ENCODE data around the gene DNM2.

DNM2 gene

DNA sequence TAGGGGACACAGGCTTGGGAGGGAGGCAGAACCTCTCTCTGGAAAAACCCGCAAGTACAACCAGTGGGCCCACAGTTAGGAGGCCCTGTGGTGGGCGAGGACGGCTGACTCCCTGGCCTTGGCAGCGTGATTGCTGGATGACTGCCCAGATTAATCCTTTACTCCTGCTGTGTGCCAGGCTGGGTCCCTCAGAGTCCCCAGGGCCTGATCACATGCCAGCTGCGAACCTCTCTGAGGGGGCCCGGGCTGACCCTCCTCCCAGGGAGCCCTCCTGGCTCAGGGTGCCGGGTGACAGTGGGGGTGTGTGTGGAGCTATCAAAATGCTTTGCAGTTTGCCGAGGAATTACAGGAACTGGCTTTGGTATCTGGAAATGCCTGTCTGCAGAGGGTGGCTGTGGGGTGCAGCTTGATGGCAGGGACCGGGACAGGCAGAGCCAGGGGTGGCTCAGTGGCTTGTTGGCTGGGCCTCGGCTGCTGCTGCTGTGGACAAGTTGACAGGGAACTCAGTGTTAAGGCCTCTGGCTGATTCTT, 48.9 kb downstream of the DNM2 start:
- TF ChIP-seq, protein P1, sequence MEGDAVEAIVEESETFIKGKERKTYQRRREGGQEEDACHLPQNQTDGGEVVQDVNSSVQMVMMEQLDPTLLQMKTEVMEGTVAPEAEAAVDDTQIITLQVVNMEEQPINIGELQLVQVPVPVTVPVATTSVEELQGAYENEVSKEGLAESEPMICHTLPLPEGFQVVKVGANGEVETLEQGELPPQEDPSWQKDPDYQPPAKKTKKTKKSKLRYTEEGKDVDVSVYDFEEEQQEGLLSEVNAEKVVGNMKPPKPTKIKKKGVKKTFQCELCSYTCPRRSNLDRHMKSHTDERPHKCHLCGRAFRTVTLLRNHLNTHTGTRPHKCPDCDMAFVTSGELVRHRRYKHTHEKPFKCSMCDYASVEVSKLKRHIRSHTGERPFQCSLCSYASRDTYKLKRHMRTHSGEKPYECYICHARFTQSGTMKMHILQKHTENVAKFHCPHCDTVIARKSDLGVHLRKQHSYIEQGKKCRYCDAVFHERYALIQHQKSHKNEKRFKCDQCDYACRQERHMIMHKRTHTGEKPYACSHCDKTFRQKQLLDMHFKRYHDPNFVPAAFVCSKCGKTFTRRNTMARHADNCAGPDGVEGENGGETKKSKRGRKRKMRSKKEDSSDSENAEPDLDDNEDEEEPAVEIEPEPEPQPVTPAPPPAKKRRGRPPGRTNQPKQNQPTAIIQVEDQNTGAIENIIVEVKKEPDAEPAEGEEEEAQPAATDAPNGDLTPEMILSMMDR (IDR thresholded peaks at IDR 0.05; ENCODE audit: control insufficient read depth, extremely low read depth, insufficient read depth), result no peak
- H3K4me3 ChIP-seq (ENCODE audit: low read depth, low read length), result no peak overlapping the region
- no peak for DNase-seq (ENCODE audit: low read depth)

DNA sequence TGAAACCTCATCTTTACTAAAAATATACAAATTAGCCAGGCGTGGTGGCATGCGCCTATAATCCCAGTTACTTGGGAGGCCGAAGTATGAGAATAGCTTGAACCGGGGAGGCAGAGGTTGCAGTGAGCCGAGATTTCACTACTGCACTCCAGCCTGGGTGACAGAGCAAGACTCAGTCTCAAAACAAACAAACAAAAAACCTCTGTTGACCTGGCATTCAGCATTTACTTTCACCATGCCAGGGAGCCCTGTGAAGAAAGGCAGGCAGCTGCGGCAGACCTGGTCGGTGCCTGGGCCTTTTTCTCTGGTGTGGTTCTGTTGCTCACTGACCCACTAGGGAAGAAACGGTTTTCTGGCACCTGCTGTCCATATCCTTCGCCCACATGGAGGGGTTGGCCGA, 49.8 kb downstream of the DNM2 start:
- DNase-seq (ENCODE audit: low read depth), result no peak
- no peak overlapping the region for H3K4me3 ChIP-seq (ENCODE audit: low read depth, low read length)
- TF ChIP-seq, protein P1 (IDR thresholded peaks at IDR 0.05; ENCODE audit: control insufficient read depth, extremely low read depth, insufficient read depth), result no peak

DNA sequence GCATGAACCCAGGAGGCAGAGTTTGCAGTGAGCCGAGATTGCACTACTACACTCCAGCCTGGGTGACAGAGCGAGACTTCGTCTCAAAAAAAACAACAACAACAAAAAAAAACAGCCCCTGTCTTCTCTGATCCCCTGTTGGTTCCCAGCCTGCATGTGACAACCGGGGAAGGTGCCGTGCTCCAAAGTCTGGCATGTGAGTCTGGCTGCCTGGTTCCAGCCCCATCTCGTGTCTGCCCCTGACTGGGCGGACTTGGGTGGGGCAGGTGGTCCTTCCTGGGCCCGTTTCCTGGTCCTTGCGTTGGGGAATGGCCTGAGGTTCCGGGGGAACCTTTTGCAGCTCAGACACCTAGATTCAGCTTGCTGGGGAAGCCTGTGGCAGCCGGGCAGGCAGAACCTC, 50.5 kb downstream of the DNM2 start:
- H3K4me3 ChIP-seq (ENCODE audit: low read depth, low read length), result no peak overlapping the region
- TF ChIP-seq, protein P1 (IDR thresholded peaks at IDR 0.05; ENCODE audit: control insufficient read depth, extremely low read depth, insufficient read depth), result no peak
- no peak for DNase-seq (ENCODE audit: low read depth)

DNA sequence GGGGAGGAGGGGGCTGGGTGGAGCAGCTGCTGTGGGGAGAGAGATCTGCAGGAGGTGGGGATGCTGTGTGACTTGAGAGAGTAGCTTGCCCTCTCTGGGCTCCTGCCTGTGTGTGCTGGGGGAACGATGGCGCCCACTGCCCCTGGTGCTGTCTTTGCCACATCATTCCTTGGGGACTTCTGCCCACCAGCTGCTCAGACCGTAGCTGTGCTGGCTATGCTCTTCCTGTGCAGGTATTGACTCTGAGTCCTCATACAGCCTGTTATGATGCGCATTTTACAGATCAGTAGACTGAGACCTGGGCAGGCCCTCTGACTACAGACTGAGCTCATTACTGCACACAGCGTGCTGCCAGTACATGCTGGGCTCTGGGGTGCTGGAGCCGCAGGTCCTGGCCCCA, 51.1 kb downstream of the DNM2 start:
- TF ChIP-seq, protein P1 (IDR thresholded peaks at IDR 0.05; ENCODE audit: control insufficient read depth, extremely low read depth, insufficient read depth), result no peak
- DNase-seq (ENCODE audit: low read depth), result no peak
- H3K4me3 ChIP-seq (ENCODE audit: low read depth, low read length), result no peak overlapping the region

- no peak overlapping the region for H3K4me3 ChIP-seq (ENCODE audit: low read depth, low read length)
- DNase-seq (ENCODE audit: low read depth), result no peak
- TF ChIP-seq, protein P1 (IDR thresholded peaks at IDR 0.05; ENCODE audit: control insufficient read depth, extremely low read depth, insufficient read depth), result no peak
Measured at GRCh38 chr19:10769533-10770491, 51.9 kb downstream of the DNM2 start.

GRCh38 chr19:10773969-10774368, 56.1 kb downstream of the DNM2 start:
- DNase-seq (ENCODE audit: low read depth), result no peak
- TF ChIP-seq, protein P1 (IDR thresholded peaks at IDR 0.05; ENCODE audit: control insufficient read depth, extremely low read depth, insufficient read depth), result no peak
- H3K4me3 ChIP-seq (ENCODE audit: low read depth, low read length), result no peak overlapping the region
